ENCODE results near the gene ZDHHC14.

- TF ChIP-seq CTCF (IDR thresholded peaks at IDR 0.05; ENCODE audit: insufficient read depth, low read length, poor library complexity, severe bottlenecking) (no peak), EZH2phosphoT487 (conservative IDR thresholded peaks at IDR 0.05; ENCODE audit: low read length) (no peak)
Observed at GRCh38 chr6:157374889-157375443, 6.0 kb upstream of the ZDHHC14 start.
